Stimulated activated naive CD8-positive, alpha-beta T cell treated with anti-CD3 and anti-CD28 coated beads, Interleukin-15, Interleukin-2, amounts not matched to agents 100 U/mL and 50 U/mL, for 24 hours (primary cell): ENCODE data around the gene C11orf16.
"Not testable (repeated sequence)": the region's sequence is repeated elsewhere in the genome, so short reads cannot be mapped to it uniquely, and the experiment has no call there.

Source experiments
- ATAC-seq: fragments of 150-1000 bp; cut with Tn5 transposase; one replicate; pipeline ENCODE4 v1.10.0; 2021
- DNase-seq: peaks from one replicate; pipeline ENCODE4 v3.0.0; 2021

Gene C11orf16

DNA sequence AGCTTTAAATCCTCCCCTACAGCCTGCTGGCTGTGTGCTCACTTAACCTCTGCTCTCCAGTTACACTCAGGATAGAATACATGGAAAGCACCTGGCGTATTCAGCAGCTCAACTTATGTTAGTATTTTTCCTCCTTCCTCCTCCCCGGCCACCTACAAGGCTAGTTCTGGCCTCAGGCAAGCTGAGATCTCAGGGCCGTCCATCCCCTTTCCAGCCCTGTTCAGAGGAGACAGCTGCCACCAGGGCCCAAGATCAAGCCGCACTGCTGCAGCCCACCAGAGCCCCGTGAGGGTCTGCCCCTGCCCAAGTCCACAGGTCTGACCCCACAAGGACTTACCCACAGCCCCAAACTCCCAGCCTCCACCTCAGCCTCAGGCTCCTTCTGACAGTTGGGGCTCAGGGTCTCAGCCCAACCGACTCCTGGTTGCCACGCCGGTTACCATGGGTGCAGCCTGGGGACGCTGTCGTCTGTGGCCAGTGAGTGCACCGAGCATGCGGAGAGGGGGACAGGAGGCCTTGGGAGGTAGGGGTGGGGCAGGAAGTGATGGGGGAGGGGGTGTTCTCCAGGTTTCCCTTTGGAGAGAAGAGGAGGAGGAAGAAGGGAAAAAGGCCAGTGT lies at the start of gene C11orf16:
C11orf16 (minus strand) TSS at position 384 of the 617 bp plus-strand sequence. CDS start 639 bp downstream, outside the sequence.
- ATAC-seq (no peak), DNase-seq (no peak)

GRCh38 chr11:8980485-8980884 lies 47.7 kb upstream of the C11orf16 start:
- ATAC-seq (no peak), DNase-seq (no peak)

DNA sequence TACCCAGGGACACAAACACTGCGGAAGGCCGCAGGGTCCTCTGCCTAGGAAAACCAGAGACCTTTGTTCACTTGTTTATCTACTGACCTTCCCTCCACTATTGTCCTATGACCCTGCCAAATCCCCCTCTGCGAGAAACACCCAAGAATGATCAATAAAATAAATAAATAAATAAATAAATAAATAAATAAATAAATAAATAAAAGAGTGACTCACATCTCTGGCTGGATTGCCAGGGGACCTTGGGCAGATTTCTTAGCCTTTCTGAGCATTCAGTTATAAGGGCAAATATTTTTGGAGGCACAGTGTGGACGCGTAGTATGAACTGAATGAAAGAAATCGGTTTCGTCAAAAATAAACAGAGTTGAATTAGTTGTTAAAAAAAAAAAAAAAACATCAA lies 46.6 kb upstream of the C11orf16 start:
- ATAC-seq, DNase-seq: not testable (repeated sequence)

- no peak for ATAC-seq
- DNase-seq: no peak
These were observed 40.4 kb upstream of the C11orf16 start for GRCh38 chr11:8973121-8973520.

- no peak for ATAC-seq
These were observed 39.2 kb upstream of the C11orf16 start for GRCh38 chr11:8971924-8972316.

DNA sequence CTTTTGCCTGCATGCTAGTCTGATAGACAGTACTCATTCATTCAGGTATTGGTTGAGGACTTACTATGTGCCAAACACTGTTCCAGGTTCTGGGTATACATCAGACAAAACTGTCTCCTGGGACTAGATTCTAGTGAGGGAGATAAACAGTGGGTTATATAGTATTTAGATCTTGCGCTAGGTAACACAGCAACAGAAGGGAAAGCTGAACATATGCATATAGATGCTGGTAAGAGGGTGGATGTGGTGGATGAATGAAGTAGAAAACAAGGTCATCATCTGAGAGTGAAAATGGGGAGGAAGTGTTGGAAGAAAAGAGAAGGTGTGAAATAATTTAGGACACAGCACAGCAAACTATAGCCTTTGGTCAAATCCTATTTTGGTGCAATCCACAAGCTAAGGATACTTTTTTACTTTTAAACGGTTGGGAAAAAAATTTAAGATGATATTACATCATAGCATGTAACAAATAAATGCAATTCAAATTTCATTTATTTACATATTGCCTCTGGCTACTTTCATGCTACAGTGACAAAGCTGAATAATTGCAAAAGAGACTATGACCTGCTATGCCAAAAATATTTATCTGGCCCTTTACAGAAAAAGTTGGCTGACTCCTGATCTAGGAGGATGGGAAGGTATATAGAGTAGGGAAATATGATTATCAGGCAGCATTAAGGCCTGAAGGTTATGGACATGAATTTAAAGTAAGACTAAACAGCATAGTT lies 38.6 kb upstream of the C11orf16 start:
- DNase-seq (no peak), ATAC-seq (no peak)

More at GRCh38 chr11:8971924-8972316, 39.2 kb upstream of the C11orf16 start:
- DNase-seq: no peak

GRCh38 chr11:8967184-8967583 lies 34.4 kb upstream of the C11orf16 start:
- no peak for ATAC-seq
- no peak for DNase-seq

DNA sequence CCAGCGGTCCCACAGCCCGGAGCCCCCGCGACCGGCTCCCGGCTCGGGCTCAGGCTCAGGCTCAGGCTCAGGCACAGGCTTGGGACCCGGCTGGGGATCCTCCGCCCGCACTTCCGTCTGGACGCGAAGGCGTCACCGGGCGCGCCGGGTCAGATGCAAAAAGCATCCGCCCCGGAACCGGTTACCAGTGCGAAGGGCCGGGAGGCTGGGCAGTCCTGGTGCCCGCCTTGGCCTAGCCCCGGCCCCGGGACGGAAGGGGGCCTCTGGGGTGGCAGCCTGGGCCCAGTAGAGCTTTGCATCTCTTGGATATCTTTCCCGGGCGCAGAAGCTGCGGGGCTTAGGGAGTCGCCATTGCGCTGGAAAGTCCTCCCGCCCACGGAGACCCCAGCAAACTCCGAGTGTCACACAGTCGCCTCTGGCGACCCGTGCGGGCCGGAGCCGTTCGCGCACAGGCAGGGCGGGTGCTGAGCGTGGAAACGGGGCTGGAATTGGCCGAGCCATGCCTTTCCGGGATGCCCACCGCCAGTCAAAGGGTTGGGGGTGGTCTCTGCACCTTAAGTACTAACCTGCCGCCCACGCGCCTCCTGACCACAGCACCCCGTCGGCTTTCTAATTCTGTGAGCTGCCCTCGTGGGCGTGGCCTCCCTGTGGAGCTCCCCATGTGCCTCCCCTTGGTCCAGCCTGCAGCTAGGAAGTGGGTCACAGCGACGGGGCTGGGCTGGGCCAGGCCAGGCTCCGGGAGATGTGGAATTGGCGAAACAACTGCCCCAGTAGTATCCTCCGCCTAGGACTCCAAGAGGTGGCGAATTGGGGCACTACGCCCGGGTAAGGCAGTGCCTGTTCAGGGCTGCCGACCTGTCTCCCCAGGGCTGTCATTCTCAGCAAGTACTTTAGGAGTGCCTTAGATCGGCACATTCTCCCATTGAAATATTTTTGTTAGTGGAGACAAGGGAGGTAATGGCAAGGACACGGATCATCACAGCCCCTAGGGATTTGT lies 31.9 kb upstream of the C11orf16 start, which contains the start of gene TMEM9B:
TMEM9B (minus strand) TSS at position 119 of the 997 bp plus-strand sequence. CDS start 129 bp downstream, outside the sequence.
- peak; percentile 90 for ATAC-seq

DNA sequence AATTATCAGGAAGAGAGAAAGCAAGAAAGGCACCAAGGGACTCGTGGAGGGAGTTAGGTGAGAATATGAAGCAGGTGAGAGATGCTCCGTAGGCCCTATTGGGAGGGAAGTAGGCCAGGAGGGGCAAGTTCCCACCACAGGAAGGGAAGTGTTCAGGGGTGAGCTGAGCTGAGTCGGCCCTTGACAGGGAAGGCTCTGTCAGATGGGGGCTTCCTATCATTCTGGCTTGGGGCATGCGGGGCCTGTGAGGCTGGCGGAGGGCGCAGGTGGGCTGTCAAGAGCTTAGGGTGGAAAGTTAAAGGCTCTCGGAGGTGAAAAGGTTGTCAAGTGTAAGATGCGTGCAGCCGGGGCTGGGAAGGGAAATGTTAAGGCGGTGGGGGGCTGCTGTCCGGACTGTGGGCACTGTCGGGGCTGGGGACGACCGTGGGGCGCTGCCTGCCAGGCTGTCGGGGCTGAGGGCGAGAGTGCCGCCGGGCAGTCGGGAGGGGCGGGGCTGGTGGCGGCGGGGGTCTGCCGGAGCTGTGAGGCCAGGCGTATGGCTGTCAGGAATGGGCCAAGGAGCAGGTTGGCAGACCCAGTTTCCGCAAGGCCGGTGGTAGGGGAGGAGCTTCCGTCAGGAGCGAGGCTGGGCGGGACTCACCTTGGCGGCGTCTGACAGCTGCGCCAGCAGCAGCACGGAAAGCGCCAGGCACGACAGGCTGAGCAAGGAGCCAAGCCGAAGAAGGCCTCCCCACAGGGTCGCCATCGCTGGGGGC lies 31.0 kb upstream of the C11orf16 start:
- DNase-seq: peak; percentile 80
- peak; percentile 72 for ATAC-seq

More for the DNA sequence above, 31.9 kb upstream of the C11orf16 start, which contains the start of gene TMEM9B:
- DNase-seq: peak; percentile 91

DNA sequence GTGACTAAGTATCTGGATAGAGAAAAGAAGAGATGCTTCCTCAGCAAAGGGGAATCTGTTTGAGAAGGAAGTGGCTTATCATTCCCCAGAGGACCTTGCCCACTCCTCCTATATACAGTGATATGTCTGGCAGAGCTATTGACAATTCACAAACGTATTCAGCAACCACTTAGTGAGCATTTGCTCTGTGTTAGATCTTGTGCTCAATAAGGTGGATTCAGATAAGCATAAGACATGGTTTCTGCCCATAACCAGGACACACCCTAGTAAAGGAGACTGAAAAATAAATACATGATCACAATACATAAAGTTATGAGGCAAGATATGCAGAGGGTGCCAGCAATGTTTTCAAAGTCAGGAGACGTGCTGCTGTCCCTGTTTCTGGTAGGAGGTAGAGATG lies 30.1 kb upstream of the C11orf16 start:
- ATAC-seq (no peak), DNase-seq (no peak)

GRCh38 chr11:8961401-8961800 lies 28.7 kb upstream of the C11orf16 start:
- no peak for DNase-seq
- ATAC-seq: no peak

GRCh38 chr11:8959546-8960166 lies 26.9 kb upstream of the C11orf16 start:
- DNase-seq: peak; percentile 21
- ATAC-seq: peak; percentile 38

GRCh38 chr11:8956860-8957259 lies 24.1 kb upstream of the C11orf16 start:
- ATAC-seq (peak; percentile 58), DNase-seq (no peak)

GRCh38 chr11:8948886-8949285 lies 16.1 kb upstream of the C11orf16 start:
- no peak for ATAC-seq

GRCh38 chr11:8947230-8947943 lies 14.6 kb upstream of the C11orf16 start:
- no peak for DNase-seq
- no peak for ATAC-seq

More at GRCh38 chr11:8948886-8949285, 16.1 kb upstream of the C11orf16 start:
- DNase-seq: no peak

DNA sequence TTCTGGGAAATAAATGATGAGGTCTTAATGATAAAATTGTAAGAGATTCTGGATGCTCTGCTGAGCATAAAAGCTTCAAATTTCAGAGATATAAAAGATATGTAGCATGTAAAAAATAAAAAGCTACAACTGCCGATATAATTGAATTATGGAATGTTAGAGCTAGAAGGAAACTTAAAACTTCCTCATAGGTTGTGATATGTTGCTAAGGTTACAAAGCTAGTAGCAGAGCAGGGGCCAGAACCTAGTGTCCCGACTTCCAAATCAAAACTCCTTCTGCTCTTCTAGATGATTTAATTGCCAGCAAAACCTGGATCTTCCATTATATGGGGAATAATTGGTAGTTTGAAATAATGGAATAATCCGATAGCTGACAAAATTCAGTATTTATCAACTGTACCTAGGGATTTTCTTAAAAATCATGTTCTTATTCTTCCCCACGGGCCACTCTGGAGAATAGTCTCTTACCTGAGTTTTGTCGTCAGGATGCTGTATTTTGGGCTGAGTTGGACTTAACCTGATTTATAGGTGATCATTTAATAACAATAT lies 9.8 kb upstream of the C11orf16 start, which contains the start of gene ASCL3:
ASCL3 (minus strand) TSS at position 499 of the 549 bp plus-strand sequence. CDS start 4,855 bp downstream, outside the sequence.
- ATAC-seq (no peak), DNase-seq (no peak)

DNA sequence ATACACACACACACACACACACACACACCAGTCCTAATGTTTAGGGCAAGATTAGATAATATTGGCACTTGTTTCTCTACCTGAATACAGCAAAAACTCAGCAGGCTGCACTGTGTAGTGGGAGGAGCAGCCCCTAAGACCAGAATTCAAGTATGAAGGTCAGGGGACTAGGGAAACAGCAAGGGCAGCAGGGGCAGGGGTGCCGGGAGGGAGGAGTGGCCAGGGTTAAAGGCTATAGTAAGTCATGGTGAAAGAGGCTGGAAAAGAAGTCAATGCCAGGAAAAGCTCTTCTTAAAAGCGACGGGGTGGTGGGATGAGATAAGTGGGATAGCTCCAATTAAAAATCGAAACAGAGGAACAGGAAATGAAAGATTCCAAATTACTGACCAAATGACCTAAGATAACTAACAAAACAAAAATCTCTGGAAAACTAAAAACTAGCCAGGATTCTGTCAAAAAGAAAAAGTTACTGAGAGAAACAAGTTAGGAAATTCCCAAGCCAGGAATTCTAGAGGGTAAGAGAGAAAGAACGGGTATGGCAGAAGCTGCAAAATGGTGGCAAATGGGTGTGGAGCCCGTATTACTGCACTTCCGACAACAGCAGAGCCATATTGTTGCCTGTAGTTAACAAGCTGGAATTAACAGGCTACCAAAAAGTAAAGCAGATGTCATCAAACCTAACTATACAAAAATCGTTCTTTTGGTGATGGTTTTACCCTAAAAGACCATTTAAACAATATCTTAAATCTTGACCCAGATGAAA lies 8.8 kb upstream of the C11orf16 start:
- no peak for ATAC-seq
- DNase-seq: no peak

DNA sequence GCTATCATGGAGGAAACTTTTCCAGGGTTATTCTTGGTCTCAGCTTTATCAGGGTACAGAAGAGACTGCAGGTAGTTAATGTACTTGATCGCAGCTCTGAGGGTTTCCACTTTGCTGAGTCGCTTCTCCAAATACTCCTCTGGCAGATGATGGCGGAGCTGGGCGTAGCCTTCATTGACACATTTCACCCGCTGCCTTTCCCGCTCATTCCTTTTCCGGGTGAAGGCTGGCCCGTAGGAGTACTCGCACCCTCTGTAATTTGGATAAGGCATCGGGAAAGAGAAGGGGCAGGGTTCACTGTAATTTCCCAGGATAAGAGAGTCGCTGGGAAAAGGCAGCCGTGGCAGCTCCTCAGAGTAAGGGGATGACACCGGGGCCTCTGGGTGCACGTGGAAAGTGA lies 4.9 kb upstream of the C11orf16 start:
- ATAC-seq (no peak), DNase-seq (no peak)

GRCh38 chr11:8937159-8937558 lies 4.4 kb upstream of the C11orf16 start:
- no peak for ATAC-seq

More at GRCh38 chr11:8937159-8937558, 4.4 kb upstream of the C11orf16 start:
- no peak for DNase-seq
